CD4-positive, alpha-beta T cell treated with Interleukin-10 for 1 hour (primary cell): ENCODE results near the gene ETF1.
"Not testable (repeated sequence)": the region's sequence is repeated elsewhere in the genome, so short reads cannot be mapped to it uniquely, and the experiment has no call there.

Experiments
- DNase-seq: peaks from one replicate; pipeline ENCODE4 v3.0.0-alpha.2; 2020

Gene ETF1

DNA sequence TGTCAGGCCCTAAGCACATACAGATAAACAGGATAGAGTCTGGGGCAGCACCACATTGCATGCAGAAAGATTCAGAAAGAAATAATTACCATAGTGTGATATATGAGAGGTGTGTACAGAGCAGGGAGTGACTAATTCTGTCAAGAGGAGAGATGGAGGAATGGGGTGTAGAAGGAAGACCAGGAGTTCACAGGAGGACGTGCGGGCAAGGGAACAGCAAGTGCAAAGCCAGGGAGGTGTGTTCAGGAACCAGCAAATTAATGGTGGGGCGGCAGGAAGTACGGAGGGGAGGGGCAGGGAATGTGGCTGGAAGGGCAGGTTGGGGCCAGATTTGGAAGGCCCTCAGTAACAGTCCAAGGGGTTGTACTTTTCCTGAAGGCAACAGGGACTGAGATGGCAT, 60.4 kb downstream of the ETF1 start:
- DNase-seq, result no peak

DNA sequence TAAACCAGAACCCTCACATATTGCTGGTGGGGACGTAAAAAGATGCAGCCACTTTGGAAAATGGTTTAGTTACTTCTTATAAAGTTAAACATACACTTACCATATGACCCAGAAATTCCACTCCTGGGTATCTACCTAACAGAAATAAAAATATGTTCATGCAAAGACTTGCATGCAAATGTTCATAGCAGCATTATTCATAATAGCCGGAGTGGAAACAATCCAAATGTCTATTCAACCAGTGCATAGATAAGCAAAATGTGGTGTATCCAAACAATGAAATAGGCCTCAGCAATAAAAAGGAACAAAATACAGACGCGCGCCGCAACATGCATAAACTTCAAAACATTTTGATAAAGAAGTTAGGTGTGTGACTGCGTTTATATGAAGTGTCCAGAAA, 66.1 kb downstream of the ETF1 start:
- DNase-seq, result no peak

DNA sequence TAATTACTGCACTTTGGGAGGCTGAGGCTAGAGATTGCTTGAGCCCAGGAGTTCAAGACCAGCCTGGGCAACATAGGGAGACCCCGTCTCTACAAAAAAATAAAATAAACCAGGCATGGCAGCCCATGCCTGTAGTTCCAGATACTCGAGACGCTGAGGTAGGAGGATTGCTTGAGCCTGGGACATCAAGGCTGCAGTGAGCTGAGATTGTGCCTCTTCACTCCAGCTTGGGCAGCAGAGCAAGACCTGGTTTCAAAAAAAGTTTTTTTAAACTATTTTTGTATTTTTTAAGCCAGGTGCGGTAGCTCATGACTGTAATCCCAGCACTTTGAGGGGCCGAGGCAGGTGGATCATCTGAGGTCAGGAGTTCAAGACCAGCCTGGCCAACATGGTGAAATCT, 69.9 kb downstream of the ETF1 start:
- DNase-seq, result not testable (repeated sequence)

DNA sequence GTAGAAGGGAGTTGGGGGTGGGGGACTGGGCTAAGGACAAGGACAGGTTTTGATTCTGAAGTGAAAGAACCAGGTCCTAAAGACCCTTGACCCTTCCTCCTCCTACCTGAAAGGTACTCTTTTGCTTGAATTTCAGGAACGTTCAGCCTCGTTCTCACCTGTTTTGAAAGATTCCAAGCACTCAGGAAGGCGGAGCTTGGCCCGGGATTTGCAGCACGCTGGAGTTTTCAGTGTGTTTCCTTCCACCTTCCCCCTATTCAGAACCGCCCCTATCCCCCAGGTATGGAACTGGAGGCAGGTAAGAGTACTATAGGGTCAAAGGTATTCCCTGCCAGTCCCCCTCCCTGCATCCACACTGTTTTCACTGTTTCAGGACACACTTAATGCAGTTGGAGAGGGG, 70.7 kb downstream of the ETF1 start:
- no peak for DNase-seq

DNA sequence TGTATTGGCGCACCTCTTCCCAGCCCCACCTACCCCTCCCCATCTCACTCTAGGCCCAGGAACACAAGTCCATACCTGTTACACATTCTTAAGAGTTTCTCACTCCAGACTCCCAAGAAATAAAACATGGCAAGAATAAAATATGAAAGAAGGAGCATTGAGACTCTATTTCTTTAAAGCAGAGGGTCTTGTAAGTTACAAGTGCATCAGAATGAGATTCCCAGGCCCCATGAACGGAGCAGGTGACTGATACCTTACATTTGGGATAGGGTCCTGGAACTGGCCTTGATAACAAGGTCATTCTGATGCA, 72.0 kb downstream of the ETF1 start:
- DNase-seq, result no peak

DNA sequence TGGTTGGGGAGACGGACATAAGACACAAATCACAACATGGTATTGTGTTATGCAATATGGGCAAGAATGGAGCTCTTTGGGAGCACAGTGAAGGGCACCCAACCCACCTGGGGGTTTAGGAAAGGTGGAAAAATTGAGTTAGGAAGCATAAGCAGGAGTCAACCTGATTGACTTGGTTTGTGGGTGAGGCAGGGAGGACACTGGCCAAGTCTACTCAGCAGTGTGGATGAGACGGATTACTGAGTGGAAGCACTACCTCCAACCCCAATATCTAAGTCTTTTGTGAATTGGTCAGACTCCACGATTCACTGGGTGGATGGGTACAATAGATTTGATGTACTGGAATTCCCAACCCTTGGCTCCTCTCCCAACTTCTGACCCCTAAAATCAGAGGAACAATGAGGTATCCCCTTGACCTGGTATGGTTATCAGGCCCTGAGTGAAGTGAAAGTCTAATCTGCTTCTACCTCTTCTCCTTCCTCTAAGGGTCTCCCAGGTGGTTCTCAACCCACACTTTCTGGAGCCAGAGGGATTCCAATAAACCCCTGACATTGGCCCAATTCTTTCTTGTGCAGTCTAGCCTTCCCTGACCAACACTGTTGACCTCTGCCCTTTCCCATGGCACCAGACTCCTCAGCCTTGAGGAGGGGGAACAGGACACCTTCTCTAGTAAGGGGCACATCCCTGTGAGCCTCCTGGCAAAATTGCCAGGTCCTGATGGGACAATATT, 72.5 kb downstream of the ETF1 start:
- peak; percentile 48 for DNase-seq

DNA sequence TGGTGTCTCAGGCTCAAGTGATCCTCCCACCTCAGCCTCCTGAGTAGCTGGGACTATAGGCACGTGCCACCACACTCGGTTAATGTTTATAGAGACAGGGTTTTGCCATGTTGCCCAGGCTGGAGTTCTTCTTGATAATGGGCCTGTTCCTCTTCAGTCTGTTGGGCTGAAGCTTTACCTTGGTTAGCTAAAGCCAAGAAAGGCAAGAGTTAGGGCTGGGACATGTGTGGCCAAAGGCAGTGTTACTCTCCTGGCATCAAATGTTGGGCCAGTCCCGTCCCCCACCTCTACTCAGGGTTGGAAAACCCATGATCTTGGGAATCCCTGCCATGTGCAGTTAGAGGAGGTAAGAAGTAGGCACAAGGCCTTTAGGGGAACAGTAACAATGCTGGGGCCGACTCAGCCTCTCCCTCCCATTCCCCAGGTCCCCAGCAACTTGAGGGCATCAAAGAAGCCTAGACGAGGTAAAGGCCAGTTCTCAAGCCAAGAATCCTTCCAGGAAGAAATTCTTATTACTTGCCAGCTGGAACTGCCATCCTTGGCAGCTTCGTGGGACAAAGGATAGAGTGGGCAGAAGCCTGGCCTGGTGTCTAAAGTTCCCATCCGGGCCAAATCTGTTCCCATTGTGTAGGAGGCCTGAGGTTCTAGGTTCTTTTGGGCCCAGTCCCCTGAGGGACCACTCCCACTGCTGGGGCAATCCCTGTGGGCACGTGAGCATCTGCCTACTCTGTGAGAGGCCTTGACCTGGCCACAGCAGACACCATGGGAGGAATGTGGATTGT, 73.3 kb downstream of the ETF1 start:
- peak; percentile 59 for DNase-seq

DNA sequence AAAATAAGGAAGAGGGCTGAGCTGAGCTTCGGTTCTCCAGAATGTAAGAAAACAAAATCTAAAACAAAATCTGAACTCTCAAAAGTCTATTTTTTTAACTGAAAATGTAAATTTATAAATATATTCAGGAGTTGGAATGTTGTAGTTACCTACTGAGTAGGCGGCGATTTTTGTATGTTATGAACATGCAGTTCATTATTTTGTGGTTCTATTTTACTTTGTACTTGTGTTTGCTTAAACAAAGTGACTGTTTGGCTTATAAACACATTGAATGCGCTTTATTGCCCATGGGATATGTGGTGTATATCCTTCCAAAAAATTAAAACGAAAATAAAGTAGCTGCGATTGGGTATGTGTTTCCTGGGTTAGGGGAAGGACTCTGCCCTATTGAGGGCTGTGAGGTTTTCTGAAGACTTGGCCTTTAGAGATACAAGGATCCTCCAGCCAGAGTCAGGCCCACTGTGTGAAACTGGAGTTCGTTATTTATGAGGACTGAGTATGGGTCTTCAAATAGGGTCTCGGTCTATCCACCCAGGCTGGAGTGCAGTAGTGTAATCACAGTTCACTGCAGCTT, 74.0 kb downstream of the ETF1 start:
- no peak for DNase-seq

DNA sequence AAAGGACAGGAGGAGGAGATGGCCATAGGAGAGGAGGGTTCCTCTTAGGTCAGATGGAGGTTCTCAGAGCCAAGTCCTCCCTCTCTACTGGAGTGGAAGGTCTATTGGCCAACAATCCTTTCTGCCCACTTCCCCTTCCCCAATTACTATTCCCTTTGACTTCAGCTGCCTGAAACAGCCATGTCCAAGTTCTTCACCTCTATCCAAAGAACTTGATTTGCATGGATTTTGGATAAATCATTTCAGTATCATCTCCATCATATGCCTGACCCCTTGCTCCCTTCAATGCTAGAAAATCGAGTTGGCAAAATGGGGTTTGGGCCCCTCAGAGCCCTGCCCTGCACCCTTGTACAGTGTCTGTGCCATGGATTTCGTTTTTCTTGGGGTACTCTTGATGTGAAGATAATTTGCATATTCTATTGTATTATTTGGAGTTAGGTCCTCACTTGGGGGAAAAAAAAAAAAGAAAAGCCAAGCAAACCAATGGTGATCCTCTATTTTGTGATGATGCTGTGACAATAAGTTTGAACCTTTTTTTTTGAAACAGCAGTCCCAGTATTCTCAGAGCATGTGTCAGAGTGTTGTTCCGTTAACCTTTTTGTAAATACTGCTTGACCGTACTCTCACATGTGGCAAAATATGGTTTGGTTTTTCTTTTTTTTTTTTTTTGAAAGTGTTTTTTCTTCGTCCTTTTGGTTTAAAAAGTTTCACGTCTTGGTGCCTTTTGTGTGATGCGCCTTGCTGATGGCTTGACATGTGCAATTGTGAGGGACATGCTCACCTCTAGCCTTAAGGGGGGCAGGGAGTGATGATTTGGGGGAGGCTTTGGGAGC, 74.7 kb downstream of the ETF1 start:
- DNase-seq, result peak; percentile 23

DNA sequence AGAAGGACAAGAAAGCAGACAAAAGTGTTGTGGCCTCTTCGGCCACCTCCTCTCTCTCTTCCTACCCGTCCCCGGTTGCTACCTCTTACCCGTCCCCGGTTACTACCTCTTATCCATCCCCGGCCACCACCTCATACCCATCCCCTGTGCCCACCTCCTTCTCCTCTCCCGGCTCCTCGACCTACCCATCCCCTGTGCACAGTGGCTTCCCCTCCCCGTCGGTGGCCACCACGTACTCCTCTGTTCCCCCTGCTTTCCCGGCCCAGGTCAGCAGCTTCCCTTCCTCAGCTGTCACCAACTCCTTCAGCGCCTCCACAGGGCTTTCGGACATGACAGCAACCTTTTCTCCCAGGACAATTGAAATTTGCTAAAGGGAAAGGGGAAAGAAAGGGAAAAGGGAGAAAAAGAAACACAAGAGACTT, 75.3 kb downstream of the ETF1 start:
- DNase-seq, result no peak

DNA sequence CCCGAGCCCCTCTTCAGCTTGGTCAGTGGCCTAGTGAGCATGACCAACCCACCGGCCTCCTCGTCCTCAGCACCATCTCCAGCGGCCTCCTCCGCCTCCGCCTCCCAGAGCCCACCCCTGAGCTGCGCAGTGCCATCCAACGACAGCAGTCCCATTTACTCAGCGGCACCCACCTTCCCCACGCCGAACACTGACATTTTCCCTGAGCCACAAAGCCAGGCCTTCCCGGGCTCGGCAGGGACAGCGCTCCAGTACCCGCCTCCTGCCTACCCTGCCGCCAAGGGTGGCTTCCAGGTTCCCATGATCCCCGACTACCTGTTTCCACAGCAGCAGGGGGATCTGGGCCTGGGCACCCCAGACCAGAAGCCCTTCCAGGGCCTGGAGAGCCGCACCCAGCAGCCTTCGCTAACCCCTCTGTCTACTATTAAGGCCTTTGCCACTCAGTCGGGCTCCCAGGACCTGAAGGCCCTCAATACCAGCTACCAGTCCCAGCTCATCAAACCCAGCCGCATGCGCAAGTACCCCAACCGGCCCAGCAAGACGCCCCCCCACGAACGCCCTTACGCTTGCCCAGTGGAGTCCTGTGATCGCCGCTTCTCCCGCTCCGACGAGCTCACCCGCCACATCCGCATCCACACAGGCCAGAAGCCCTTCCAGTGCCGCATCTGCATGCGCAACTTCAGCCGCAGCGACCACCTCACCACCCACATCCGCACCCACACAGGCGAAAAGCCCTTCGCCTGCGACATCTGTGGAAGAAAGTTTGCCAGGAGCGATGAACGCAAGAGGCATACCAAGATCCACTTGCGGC, 75.9 kb downstream of the ETF1 start:
- no peak for DNase-seq

DNA sequence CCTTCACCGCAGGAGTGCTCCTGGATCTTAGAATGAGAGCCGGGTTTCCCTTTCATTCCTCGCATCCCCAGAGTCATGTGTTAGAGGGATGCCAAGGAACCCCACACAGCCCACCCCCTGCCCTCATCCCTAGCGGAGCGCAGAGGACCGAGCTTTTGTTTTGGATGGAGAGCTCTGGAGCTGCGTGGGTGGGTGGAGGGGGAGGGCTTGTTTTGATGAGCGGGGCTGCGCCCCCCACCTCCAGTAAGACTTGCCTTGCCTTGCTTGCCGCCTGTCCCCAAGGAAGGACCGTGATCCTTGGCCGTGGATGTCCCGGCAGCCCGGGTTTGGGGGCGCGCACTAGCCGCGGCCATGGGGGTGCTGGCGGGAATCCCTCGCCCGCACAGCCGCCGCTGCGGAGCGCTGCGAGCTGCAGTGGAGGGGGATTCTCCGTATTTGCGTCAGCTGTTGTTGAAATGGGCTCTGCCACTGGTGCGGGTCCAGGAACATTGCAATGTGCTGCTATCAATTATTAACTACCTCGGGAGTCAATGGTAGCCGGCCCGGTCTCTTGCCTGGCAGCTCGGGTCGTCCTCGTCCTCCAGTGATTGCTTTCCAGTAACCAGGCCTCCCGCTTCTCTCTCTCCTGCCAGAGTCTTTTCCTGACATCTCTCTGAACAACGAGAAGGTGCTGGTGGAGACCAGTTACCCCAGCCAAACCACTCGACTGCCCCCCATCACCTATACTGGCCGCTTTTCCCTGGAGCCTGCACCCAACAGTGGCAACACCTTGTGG, 76.7 kb downstream of the ETF1 start:
- no peak for DNase-seq

DNA sequence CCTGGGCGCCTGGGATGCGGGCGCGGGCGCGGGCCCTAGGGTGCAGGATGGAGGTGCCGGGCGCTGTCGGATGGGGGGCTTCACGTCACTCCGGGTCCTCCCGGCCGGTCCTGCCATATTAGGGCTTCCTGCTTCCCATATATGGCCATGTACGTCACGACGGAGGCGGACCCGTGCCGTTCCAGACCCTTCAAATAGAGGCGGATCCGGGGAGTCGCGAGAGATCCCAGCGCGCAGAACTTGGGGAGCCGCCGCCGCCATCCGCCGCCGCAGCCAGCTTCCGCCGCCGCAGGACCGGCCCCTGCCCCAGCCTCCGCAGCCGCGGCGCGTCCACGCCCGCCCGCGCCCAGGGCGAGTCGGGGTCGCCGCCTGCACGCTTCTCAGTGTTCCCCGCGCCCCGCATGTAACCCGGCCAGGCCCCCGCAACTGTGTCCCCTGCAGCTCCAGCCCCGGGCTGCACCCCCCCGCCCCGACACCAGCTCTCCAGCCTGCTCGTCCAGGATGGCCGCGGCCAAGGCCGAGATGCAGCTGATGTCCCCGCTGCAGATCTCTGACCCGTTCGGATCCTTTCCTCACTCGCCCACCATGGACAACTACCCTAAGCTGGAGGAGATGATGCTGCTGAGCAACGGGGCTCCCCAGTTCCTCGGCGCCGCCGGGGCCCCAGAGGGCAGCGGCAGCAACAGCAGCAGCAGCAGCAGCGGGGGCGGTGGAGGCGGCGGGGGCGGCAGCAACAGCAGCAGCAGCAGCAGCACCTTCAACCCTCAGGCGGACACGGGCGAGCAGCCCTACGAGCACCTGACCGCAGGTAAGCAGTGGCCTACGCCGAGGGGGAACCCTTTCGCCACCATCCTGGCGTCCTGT, 77.5 kb downstream of the ETF1 start, which contains the start of gene EGR1:
Gene EGR1 (plus strand): TSS at position 219 of the 864 bp plus-strand sequence. CDS start 283 bp downstream, at position 502.
- DNase-seq, result peak; percentile 98

DNA sequence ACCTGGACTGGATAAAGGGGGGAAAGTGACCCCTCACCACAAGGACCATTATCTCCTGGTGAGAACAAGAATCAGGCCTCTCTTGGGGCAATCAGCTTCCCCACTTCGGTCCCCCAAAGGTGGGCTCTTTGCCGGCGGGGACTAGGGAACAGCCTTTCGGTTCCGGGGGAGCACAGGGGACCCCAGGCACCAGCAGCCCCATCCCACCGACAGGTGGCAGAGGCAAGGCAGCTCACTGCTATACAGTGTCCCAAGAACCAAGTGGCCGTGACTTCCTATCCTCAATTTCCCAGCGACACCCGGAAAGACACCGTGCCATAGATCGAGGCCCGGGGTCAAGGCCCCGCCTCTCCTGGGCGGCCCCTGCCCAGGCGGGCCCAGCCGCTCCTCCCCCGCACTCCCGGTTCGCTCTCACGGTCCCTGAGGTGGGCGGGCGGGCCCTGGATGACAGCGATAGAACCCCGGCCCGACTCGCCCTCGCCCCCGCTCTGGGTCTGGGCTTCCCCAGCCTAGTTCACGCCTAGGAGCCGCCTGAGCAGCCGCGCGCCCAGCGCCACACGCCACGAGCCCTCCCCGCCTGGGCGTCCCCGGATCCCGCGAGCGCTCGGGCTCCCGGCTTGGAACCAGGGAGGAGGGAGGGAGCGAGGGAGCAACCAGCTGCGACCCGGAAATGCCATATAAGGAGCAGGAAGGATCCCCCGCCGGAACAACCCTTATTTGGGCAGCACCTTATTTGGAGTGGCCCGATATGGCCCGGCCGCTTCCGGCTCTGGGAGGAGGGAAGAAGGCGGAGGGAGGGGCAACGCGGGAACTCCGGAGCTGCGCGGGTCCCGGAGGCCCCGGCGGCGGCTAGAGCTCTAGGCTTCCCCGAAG, 78.4 kb downstream of the ETF1 start:
- DNase-seq, result peak; percentile 98

DNA sequence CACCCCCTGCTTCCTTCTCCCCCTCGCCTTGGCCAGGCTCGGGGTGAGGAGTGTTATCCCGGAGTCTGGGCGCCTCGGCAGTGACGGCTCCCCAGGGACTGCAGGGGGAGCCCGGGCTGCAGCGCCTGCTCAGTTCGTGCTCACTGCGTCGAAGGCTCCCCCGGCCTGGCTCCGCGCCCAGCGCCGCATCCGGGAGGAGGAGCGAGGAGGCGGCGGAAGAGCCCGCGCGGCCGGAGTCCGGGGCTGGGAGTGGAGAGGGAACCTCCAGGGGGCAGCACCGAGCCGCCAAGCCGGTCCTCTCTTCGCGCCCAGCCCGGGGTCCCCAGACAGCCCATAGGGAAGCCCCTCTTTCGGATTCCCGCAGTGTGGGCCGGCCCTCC, 79.0 kb downstream of the ETF1 start:
- peak; percentile 94 for DNase-seq

DNA sequence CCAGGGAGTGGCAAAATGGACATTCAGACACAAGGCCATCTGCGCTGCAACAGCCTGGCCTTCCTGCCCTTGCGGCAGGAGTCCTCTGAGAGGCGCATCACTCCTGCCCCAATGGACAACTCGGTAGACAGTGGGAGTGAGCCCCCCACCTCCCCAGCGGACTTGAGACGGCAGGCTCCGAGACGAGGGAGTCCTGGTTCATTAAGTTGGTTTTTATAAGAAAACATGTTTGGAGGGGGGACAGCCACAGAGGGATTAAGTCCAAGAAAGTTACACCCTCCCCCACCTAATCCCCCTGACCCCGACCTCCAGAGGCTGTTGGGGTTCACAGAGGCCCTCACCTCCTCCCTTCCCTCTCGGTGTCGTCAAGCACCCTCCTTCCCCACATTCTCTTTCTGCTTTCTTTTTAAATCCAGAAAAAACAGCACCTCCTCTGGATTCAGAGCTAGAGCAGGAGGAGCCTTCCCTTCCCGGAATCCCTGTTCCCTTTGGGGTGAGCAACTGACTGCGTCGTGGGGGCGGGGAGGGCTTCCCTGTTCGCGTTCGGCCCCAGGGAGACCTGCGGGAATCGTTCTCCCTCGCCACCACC, 79.5 kb downstream of the ETF1 start:
- no peak for DNase-seq

DNA sequence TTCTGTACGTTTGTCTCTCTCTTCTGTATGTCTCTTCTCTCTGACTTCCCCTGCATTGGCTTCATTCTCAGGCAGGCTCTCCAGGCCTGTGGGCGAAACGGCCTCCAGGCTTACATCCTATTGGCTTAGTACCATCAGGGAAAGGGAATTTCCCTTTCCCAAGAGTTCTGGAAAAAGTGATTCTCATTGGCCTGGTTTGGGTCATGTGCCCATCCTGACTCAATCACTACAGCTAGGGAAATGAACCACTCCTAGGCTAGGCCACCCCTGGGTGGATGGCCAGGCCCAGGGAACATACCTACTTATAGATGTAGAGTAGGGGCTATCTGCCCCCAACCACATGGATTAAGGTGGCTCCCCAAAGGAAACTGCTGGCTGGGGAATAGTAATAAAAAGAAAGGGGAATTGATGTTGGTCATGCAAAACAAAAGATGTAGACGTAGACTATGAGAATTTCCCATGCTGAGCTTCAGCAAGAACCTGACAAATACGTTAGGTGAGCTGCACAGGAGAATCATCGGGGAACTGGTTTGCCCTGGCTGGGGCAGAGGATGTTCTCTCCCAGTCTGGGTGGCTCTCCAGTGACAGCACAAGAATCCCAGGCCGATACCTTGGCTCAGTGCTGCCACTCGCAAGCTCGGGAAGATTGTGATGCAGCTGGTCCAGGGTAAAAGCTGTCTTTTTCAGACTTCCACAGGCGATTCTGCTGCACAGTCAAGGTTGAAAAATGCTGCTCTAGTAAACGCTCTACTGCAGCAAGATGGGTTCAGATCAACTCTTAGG, 81.5 kb downstream of the ETF1 start:
- no peak for DNase-seq

DNA sequence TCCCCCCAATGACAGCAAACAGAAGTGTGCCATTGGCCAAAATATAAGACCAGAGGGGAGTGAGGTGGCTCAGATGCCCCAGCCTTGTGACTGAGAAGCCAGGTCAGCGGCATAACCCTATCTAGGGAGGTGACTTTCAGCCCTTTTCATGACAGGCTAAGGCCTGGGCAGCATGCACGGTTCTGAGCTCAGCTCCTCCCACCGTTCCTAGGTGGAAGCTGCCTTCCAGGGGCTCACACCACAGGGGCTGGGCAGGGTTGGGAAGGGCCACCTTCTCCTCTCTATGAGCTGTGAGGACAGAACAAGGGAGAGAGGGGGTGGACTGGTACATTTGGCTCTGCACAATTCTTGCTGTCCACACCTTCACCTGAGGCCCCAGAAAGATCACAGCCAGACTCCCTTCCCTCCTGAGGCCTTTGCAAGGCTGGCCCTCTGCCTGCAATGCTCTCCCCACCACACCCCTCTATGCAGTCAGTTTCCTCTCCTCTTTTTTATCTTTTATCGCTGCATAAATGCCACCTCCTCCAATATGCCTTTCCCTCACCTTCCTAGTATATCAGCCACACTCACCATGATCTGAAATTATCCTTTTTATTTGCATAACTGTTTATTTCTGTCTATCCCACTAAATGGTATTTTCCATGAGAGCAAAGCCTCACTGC, 82.9 kb downstream of the ETF1 start:
- no peak for DNase-seq
